GM21390 (cell line): ENCODE results near the gene ASPN.

Experiments
- ATAC-seq: cut with Tn5 transposase; IDR thresholded peaks from one replicate; pipeline ENCODE4 v1.9.1; 2021; ENCODE audit not compliant: unreplicated experiment

ASPN gene

GRCh38 chr9:92476962-92477361, 5.3 kb downstream of the ASPN start:
- no peak for ATAC-seq

DNA sequence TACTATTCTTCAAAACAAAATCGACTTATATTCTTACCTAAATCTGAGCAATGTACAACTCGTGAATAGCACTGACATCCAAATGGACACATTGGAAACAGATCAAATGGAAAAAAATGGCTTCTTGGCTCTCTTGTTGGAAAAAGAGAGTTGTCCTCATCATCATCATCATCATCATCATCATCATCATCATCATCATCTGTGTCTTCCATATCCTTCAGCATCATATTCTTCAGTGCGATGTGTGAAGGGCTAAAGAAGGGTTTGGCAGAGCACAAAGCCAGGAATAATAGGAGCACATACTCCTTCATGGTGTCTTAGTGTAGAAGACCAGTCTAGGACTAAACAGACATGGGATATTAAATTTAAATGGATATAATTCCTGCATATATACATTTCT, 7.7 kb downstream of the ASPN start:
- ATAC-seq, result no peak

DNA sequence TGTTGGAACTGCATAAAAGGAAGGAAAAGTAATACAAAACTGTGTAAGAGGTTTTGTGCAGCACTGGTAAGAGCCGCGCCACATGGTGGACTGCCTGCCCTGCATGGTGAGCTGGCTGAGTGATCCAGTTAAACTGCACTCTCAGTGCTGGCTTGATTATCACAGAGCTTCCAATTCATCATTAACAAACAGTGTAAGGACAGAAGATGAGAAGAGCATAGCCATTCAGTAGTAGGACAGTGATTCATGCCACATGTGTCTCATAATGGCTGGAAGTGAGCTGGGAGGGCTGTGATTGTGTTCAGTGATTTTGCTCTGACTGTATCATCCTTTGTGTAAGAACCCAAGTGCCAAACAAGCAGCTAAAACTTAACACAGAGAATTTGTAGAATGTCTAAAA, 14.1 kb downstream of the ASPN start:
- no peak for ATAC-seq

GRCh38 chr9:92467511-92467910, 14.8 kb downstream of the ASPN start:
- no peak for ATAC-seq

DNA sequence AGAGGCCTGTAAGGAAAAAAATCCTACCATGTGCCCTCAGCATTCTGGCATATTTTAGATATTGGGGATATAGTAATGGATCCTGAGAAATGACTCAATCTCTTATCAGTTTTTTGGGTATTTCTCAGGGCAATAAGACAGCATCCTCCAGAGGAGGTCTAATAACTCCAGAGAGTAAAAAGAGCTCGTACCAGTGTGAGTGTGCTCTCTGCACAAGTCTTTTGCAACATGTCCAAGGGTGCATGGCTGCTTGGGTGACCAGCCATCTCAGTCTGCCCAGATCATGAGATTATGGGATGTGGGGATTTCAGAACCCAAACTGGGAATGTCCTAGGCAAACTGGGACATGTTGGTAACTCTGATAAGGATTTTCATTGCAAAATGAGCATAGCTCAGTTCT, 15.3 kb downstream of the ASPN start:
- ATAC-seq, result no peak

DNA sequence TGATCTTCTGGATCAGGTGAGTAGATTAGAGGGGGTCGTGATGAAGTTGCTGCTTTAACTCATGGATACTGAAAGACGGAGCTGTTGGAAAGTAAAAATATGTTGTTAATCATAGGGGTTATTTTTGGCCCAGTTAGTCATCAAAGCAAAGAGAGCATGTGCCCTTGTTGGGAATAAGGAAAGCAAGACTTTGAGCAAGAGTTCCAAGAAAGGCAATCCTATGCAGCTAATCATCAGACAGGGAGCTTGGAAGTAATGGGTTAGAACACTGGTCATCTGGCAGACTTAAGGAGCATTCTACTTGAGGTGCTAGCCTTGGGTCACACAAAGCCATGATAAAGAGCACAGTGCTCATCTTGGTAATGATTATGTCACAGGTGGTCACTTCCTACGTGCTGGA, 18.3 kb downstream of the ASPN start:
- ATAC-seq, result no peak

DNA sequence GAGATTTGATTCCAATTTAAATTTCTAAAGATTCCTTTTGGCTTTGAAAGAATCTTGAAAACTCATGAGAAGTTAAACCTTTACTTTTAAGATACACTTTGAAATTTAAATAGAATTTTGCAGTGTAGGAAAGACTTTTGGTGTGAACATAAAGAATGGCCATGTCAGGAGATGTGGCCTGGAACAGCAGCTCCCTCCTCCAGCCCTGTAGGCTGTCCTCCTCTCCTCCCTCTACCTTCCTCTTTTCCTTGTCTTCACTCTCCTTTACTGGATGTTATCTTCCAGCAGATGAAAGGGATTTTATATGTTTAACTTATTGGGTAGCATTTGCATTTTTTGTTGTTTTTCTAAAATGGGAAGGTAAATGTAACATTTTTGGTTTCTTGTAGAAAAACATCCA, 18.9 kb downstream of the ASPN start:
- no peak for ATAC-seq

DNA sequence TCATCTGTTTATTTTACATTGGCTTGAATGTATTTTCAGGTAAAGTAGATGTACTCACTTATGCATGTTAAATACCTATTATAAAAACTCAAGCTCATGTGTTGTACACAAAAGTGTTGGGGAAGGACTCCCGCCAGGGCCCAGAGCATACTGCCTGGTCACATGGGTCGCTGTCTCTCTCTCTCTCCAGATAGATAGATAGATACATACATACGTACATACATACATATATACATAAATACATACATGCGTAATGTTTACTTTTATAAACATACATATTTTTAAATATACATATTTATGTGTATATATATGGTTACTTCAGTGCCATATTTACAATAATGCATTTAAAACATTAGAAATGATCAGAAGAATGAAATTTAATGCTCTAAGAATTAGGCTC, 24.7 kb downstream of the ASPN start:
- ATAC-seq, result no peak

GRCh38 chr9:92455217-92455616, 27.1 kb downstream of the ASPN start:
- ATAC-seq, result no peak

GRCh38 chr9:92446536-92446935, 35.8 kb downstream of the ASPN start:
- ATAC-seq, result no peak

DNA sequence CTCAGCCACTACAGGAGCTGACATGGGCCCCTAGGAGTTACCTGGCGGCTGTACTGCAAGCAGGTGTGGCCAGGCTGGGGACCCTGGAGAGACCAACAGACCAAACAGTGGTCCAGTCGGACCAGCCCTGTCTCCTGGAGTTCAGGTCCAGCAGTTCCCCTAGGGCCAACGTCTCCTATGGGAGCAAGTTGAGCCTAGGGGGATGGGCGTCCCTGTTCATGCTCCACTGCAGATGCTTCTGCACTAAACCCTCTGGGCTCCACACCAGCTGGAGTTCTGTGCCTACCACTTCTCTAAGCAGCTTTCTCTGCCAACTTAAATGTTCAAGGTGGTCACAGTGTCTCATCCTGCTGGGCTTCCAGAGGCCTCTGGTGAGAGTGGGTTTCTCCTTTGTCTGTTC, 37.5 kb downstream of the ASPN start:
- ATAC-seq, result no peak

GRCh38 chr9:92440751-92441046, 41.6 kb downstream of the ASPN start:
- ATAC-seq, result peak; percentile 63

DNA sequence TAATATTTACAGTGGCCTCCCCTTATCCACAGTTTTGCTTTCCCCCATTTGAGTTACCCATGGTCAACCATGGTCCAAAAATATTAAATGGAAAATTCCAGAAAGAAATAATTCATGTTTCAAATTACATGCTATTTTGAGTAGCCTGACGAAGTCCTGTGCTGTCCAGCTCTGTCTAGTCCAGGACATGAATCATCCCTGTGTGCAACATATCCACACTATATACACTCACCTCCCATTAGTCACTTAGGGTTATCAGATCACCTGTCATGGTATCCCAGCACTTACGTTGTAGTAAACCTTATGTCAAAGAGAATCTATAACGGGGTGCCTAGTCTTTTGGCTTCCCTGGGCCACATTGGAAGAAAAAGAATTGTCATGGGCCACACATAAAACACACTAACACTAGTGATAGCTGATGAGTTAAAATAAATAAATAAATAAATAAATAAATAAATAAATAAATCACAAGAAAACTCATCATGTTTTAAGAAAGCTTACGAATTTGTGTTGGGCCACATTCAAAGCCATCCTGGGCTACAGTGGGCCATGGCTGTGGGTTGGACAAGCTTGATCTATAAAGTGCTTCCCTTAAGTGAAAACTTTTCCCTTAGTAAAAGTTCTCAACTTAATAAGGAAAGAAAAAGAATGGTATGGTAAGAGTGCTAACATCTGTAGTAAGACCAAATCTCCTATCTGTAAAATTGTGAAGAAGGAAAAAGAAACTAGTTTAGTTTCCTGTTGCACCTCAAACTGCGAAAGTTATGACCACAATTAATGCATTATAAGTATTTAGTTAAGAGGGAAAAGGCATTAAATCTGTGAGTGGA, 42.2 kb downstream of the ASPN start:
- no peak for ATAC-seq

- no peak for ATAC-seq
Measured at GRCh38 chr9:92438900-92439526, 43.3 kb downstream of the ASPN start.

GRCh38 chr9:92435263-92435662, 47.0 kb downstream of the ASPN start:
- ATAC-seq, result no peak

- no peak for ATAC-seq
Measured at GRCh38 chr9:92432972-92433548, 49.2 kb downstream of the ASPN start.

- ATAC-seq, result no peak
Measured at GRCh38 chr9:92432350-92432749, 50.0 kb downstream of the ASPN start.

DNA sequence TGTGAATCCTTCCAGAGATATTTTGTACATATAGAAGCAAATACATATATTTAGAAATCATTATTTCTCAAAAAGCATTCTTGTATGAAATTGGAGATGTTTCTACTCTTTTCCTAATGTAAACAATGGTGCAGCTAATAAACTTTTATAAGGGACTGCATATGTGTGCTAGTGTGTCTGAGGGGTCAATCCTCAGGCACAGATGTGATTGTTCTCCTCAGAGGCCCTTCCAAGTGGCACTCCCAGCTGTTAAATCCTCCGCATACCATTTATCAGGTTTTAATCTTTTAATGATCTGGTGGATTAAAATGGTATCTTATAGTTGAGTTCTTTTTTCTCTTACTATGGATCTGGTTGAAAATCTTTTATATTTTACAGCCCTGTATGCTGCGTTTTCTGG, 52.5 kb downstream of the ASPN start:
- ATAC-seq, result no peak

DNA sequence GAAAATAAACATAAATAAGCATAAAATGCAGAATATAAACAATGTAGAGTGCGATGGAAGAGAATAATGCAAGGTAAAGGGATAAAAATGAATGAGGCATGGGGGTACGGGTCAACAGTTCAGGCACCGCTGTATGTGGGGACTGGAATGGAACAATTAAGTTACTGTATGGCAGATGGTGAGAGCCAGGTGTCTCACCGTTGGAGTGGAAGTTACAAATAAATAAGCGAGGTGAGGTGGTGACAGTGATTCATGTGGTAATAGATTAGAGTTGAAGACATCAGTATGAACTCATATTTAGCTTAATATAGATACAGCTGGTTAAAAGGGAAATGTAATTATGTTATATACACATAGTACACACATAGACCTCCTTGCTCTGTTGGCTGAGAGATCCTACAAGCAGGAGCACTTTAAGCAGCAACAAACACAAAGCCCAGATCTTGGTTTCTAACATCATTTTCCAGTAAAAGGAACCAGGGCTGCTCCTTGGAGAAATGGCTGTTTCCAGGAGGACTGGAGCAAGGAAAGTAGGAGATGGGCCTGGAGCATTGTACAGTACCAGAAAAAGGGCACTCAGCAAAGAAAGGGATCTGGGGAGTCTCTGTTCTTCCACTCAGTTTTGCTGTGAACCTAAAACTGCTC, 55.7 kb downstream of the ASPN start:
- ATAC-seq, result no peak

GRCh38 chr9:92425474-92425873, 56.8 kb downstream of the ASPN start:
- ATAC-seq, result no peak

DNA sequence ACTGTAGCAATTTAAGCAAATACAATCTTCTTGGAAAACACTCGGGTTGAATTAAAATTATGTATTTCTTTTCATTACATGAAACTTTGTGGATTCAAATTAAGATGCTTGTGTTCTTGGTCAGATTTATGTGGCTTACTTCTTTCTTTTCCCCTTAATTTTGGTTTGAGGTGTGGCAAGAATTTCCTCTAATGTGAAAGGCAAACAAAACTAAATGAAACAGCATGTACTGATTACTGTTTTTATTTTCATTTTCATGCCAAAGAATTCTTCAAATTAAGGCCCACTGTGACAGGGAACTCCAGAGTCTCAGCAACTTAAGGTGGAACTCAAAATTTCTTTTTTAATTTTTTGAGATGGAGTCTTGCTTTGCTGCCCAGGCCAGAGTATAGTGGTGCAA, 58.0 kb downstream of the ASPN start, which contains the start of gene OMD:
Gene OMD, minus strand, starts transcription at position 132 of the 400 bp plus-strand sequence. CDS start 6,913 bp downstream, outside the sequence.
- no peak for ATAC-seq

DNA sequence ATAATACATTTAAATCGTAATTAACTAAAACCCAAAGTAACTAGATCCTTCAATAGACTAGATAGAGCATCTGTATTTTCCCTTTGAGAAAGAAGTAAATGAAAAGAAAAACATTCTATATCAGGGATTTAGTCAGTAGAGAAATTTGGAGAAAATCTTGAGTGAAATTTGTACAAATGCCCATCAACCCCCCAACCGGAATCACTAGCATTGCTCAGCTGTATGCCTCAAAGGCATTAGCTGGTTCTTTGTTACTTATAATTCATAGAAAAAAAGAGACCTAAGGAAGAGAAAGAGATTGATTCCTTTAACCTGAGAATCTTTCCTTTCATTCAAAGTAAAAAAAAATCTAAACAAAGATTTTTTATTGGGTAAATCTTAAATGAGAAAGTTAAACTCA, 58.7 kb downstream of the ASPN start:
- no peak for ATAC-seq
